ENCODE results near the gene FAM149A.

FAM149A gene

DNA sequence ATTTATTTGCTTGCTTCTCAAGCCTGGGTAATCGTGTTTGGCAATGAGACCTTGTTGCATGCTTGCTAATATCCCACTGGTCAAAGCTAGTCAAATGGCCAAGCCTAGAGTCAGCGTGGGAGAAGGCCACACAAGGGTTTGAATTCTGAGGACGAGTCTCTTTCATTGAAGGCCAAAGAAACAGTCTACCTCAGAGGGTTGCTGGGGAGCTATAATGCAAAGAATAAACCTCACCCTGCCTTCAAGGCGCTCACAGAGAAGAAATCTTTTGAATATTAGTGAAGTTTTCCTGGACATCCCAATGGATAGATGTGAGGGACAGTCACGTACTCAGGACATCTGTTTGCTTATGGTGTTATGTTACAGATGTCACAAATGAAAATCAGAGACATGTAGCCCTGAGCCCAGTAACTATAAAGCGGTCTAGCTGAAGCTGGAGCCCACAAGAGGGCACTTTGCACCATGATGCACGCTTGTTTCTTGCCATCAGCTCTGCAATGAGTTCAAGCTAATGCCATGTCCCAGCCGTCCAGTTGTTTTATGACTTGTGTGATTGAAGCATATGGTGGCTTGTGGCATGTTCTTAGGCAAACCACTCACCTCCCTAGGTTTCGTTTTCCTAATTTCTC lies 36.6 kb upstream of the FAM149A start:
- Histone ChIP-seq H3K27me3 (ENCODE audit: insufficient read depth, low read depth) (no peaks in the 10 kb centered on the region), H3K9ac (no peak overlapping the region), H4K20me1 (ENCODE audit: insufficient read depth) (no peaks in the 10 kb centered on the region), H3K4me2 (peak overlapping the region; percentile 74), H2AFZ (ENCODE audit: low read depth) (peak overlapping the region; percentile 92), H3K79me2 (ENCODE audit: insufficient read depth, low read depth) (no peaks in the 10 kb centered on the region), H3K4me1 (ENCODE audit: low read depth, poor library complexity, severe bottlenecking) (peaks cover 15% of the 10 kb centered on the region), H3K27ac (no peak overlapping the region), H3K4me3 (IDR thresholded peaks at IDR 0.05; ENCODE audit: insufficient read depth, low read depth, low read length) (no peak overlapping the region), H3K36me3 (ENCODE audit: insufficient read depth) (no peaks in the 10 kb centered on the region)
- TF ChIP-seq, protein P1, sequence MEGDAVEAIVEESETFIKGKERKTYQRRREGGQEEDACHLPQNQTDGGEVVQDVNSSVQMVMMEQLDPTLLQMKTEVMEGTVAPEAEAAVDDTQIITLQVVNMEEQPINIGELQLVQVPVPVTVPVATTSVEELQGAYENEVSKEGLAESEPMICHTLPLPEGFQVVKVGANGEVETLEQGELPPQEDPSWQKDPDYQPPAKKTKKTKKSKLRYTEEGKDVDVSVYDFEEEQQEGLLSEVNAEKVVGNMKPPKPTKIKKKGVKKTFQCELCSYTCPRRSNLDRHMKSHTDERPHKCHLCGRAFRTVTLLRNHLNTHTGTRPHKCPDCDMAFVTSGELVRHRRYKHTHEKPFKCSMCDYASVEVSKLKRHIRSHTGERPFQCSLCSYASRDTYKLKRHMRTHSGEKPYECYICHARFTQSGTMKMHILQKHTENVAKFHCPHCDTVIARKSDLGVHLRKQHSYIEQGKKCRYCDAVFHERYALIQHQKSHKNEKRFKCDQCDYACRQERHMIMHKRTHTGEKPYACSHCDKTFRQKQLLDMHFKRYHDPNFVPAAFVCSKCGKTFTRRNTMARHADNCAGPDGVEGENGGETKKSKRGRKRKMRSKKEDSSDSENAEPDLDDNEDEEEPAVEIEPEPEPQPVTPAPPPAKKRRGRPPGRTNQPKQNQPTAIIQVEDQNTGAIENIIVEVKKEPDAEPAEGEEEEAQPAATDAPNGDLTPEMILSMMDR (conservative IDR thresholded peaks at IDR 0.05; ENCODE audit: low read depth, low read length) = peak; percentile 54; the same call in 1 of the 2 replicates

DNA sequence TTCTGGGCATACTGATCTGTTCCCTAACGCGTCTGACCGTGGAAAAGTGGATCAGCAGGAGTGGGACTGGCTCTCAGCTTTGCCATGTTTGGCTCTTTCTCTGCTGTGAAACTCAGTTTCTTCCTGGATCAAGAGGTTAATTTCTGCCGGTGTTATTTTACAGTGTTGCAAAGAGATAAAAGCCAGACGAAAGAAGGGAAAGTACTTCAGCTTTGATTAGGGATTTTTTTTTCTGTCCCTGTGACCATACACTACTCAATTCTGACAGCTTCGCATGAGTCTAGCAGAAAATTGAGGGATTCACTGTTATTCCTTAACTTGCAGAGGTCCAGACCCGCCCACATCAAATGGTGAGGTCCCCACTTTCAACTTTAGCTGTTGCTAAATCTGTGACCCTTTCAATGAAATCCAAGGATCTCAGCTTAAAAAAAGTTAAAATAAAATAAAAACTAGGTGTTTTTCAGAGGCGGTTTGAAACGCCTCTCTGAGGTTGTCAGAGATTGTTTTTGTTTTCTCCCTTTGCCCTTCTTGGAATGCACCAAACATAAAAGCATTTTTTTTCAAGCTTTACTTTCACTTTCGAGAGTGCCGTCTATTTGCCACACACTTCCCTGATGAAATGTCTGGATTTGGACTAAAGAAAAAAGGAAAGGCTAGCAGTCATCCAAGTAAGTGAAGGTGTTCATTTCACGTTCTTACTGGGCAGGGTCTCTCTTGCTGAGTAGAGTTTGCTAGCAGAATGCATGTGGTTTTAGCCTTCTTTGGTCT lies 35.7 kb upstream of the FAM149A start, which contains the start of gene TLR3:
TLR3 (plus strand) TSS at position 576 of the 768 bp plus-strand sequence. CDS start 7,464 bp downstream, outside the sequence.
- Histone ChIP-seq H3K27ac (0 out of 2 replicates have a peak within 1 kb of the TSS, but pooled peaks have one; percentile 1), H3K79me2 (ENCODE audit: insufficient read depth, low read depth) (no peaks in the 10 kb centered on the region), H3K36me3 (ENCODE audit: insufficient read depth) (no peaks in the 10 kb centered on the region), H3K27me3 (ENCODE audit: insufficient read depth, low read depth) (no peaks in the 10 kb centered on the region), H3K4me2 (peak within 1 kb of the TSS; percentile 74), H2AFZ (ENCODE audit: low read depth) (peak within 1 kb of the TSS; percentile 92), H4K20me1 (ENCODE audit: insufficient read depth) (no peaks in the 10 kb centered on the region), H3K4me1 (ENCODE audit: low read depth, poor library complexity, severe bottlenecking) (peaks cover 15% of the 10 kb centered on the region), H3K4me3 (IDR thresholded peaks at IDR 0.05; ENCODE audit: insufficient read depth, low read depth, low read length) (no peak within 1 kb of the TSS), H3K9ac (peak within 1 kb of the TSS; percentile 37; the same call in 1 of the 2 replicates)
- TF ChIP-seq, protein P1 (conservative IDR thresholded peaks at IDR 0.05; ENCODE audit: low read depth, low read length) = no peak

DNA sequence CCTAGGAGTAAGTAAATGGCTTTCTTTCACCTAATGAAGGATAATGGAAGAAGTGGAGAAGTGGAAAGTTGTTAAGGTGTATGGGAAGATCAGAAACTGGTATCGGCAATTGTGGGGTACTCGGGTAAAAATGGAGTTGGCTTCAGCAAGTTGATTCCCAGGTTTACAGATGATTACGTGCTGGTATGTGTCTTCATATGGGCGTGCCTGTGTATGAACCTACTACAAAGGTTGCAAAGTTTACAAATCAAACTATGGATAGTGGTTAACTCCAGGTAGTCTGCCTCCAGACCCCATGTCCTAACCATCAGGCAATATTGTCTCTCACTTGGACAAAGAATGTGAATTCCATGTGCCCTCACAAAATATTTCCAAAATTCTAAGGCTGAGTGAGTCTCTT lies 34.8 kb upstream of the FAM149A start:
- H3K4me3 ChIP-seq (IDR thresholded peaks at IDR 0.05; ENCODE audit: insufficient read depth, low read depth, low read length) = no peak overlapping the region

DNA sequence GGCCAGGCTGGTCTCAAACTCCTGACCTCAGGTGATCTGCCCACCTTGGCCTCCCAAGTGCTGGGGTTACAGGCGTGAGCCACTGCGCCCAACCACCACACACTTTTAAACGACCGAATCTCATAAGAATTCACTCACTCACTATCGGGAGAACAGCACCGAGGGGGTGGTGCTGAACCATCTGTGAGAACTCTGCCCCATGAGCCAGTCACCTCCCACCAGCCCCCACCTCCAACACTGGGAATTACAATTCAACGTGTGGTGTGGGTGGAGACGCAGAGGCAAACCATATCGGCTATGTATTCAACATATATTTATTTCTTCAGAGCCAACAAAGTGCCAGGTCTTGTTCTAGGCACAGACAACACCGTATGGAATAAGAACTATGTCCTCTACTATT lies 32.0 kb upstream of the FAM149A start:
- Histone ChIP-seq H3K27ac (no peak overlapping the region), H2AFZ (ENCODE audit: low read depth) (no peak overlapping the region), H3K4me3 (IDR thresholded peaks at IDR 0.05; ENCODE audit: insufficient read depth, low read depth, low read length) (no peak overlapping the region), H3K4me2 (no peak overlapping the region), H3K4me1 (ENCODE audit: low read depth, poor library complexity, severe bottlenecking) (peaks cover 15% of the 10 kb centered on the region), H4K20me1 (ENCODE audit: insufficient read depth) (no peaks in the 10 kb centered on the region), H3K27me3 (ENCODE audit: insufficient read depth, low read depth) (no peaks in the 10 kb centered on the region), H3K79me2 (ENCODE audit: insufficient read depth, low read depth) (no peaks in the 10 kb centered on the region), H3K36me3 (ENCODE audit: insufficient read depth) (no peaks in the 10 kb centered on the region), H3K9ac (no peak overlapping the region)
- TF ChIP-seq, protein P1 (conservative IDR thresholded peaks at IDR 0.05; ENCODE audit: low read depth, low read length) = no peak

More for the DNA sequence above, 34.8 kb upstream of the FAM149A start:
- H3K27me3 ChIP-seq (ENCODE audit: insufficient read depth, low read depth) = no peaks in the 10 kb centered on the region
- H3K27ac ChIP-seq = no peak overlapping the region
- no peak overlapping the region for H3K9ac ChIP-seq
- no peak overlapping the region for H3K4me2 ChIP-seq
- H2AFZ ChIP-seq (ENCODE audit: low read depth) = peak overlapping the region; percentile 92
- H3K79me2 ChIP-seq (ENCODE audit: insufficient read depth, low read depth) = no peaks in the 10 kb centered on the region
- TF ChIP-seq, protein P1 (conservative IDR thresholded peaks at IDR 0.05; ENCODE audit: low read depth, low read length) = no peak
- H4K20me1 ChIP-seq (ENCODE audit: insufficient read depth) = no peaks in the 10 kb centered on the region
- H3K4me1 ChIP-seq (ENCODE audit: low read depth, poor library complexity, severe bottlenecking) = peaks cover 15% of the 10 kb centered on the region
- no peaks in the 10 kb centered on the region for H3K36me3 ChIP-seq (ENCODE audit: insufficient read depth)

Data from KMS-11 (cell line).